Middle frontal gyrus (tissue), 1 donor: Measurements from ENCODE around the gene PLA2G12A.
A peak's percentile ranks its signal among the peaks of the same experiment; 100 is the strongest.

Experiments used
- DNase-seq: peaks from one replicate; pipeline ENCODE4 v3.0.0-alpha.2; 2015; ENCODE audit warnings: low spot score; ENCODE audit errors: extremely low spot score

Gene PLA2G12A

GRCh38 chr4:109729117-109729717, 653 bp downstream of the PLA2G12A start:
- no peak for DNase-seq

- no peak for DNase-seq
Observed at GRCh38 chr4:109728385-109728784, 1.5 kb downstream of the PLA2G12A start.

DNA sequence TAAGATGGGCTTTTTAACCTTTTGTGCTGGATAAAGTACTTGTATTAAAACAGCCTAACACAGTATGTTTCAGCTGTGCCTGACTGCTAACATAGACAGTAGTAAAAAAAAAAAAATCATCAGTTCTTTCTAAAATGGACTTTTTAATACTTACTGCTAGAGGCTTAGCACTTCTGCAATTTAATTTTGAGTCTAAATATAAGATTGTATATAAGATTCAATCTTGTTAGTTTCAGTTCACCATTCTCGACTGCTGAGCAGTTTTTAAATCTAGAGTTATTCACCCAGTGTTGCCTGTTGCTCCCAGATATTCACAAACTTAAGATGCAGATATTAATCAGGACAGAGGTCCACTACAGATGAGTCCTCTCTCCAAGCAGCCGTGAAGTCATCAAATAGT, 6.8 kb downstream of the PLA2G12A start:
- no peak for DNase-seq

- DNase-seq, result no peak
Observed at GRCh38 chr4:109722357-109722756, 7.5 kb downstream of the PLA2G12A start.

- no peak for DNase-seq
Observed at GRCh38 chr4:109721033-109721432, 8.8 kb downstream of the PLA2G12A start.

- no peak for DNase-seq
Observed at GRCh38 chr4:109719604-109720003, 10.3 kb downstream of the PLA2G12A start.

- DNase-seq, result no peak
Observed at GRCh38 chr4:109718759-109719158, 11.1 kb downstream of the PLA2G12A start.

DNA sequence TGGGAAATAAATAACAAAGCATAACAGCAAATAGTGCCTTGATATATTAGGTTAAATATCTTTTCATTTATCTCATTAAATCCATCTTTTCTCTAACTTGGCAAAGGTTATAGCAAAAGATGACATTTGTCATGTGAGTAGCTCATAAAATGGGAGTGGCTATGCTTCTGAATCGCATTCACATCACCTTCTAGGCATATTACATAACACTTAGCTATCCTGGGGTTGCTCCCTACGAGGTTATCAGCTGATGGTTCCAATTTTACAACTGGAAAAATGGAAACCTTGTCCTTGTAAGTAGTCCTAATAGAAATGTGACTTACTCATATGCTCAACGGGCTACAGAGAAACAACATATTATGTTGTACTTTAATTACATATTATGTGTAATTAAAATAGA, 16.4 kb downstream of the PLA2G12A start:
- no peak for DNase-seq

DNA sequence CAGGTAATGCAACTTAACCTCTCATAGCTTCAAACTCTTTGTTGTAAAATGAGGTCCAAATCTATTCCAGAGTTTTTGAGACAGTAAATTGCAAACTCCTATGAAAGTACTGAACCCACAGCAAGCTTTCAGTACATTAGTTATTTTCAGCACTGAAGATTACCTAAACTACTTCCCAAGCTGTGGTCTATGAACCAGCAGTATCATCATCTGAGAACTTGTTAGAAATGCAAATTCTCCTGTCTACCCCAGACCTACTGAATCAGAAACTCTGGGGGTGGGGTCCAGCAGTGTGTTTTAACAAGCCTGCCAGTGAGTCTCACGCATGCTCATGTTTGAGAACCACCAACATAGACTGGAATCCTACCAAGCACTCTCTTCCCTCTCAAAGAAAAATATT, 20.9 kb downstream of the PLA2G12A start:
- DNase-seq, result no peak

DNA sequence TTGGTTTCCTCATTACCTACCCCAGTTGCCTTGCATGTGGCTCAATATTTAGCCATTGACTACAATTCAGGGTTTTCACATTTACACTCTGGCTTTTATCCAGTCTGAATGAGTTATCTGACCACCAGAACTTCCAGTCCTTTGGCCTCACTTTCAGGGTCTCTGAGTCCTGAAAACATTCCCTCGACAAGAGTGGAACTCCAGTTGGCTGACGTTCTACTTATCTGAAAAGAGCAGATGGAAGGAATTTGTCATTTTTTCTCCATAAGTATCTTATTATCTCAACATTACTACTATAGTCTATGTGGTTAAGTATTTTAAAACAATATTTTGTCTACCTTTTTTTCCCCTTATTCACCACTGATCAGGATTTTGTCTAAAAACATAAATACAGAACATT, 21.4 kb downstream of the PLA2G12A start:
- no peak for DNase-seq

DNA sequence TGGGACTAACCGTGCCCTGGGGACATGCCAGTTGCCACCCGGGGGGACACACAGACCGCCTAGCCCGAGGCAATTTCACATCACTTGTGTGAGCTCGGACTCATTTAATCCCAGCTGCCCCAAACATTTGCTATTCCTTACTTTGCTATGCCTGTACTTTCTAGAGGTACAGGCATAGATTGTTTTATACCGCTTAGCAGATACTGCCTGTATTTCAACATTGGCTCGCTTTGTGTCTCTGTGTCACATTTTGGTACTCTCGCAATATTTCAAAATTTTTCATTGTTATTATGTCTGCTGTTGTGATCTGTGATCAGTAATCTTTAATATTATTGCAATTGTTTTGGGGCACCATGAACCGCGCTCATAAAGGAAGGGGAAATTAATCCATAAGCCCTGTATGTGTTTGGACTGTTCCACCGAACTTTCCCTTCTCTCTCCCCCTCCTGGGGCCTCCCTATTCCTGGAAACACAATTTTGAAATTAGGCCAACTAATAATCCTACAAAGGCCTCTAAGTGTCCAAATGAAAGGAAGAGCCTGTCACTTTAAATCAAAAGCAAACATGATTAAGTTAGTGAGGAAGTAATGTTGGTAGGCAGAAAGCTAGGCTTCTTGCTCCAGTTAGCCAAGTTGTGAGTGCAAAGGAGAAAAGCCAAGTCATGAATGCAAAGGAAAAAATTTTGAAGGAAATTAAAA, 26.1 kb downstream of the PLA2G12A start:
- no peak for DNase-seq

DNA sequence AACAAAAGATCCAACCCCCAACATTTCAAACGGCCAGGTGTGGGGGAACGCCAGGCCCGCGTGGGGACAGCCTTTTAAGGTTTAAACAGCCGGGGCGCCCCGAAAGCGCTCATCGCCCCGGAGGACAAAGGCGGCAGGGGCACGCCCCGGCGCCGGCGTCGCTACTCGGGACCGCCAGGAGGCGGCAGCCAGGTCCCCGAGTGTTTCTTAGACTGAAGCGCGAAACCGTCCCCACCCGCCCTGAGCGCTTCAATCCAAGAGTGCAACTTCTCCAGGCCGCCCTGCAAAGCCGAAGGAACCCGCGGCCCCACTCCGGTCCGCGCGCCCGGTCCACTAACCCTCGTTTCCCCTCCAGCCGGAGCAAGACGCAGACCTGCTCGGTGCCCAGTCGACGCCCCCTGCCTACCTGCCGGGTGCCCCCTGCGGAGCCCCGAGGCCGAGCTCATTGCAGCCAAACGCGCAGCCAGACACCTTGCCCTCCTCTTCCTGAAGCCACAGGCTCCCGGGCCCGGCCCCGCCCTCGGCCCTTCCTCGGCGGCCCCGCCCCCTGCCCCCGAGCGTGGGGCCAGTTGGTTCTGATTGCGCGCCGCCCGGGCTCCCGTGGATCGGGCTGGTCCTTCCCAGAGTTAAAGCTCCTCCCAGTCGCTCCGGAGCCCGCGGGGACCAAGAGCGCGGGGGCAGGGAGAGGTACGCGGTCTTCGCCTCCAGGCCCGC, 26.8 kb downstream of the PLA2G12A start, which contains the start of gene CASP6:
Gene CASP6 (minus strand): TSS at position 496 of the 714 bp plus-strand sequence. CDS start 50 bp downstream, at position 446.
- DNase-seq, result peak; percentile 29

DNA sequence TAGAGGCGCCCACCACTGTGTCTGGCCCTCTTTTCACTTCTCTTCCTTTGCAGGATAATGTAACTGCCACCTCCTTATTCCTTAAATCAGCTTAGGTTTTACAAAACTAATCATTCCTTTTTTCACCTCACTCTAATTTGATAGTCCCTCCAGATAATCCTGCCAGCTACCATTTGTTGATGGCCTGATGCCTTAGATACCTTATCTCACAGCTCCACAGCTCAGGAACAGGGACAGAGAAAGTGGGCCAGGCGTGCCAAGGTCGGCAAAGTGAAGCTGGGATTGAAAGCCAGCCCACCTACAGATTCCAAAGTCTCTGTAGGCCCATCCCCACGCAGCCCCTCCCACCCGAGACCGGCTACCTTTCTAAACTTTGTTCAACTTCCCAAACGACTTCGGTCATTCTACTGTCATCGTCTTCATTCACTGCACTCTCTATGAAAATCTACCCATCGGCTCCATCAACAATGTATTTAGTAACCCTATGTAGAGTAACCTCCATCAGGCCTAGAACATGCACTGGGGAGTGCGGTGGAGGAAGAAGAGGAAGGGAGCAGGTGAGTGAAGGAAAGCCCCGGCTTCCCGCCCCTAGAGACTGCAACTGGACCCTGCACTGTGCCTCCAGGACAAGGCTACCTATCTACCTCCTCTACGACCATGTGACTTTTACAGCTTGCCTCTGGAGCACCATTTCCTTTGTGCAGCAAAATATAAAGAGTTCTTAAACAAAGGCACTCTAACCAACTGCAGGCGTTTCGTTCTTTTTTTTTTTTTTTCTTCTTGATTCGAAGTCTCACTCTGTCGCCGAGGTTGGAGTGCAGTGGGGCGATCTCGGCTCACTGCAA, 28.1 kb downstream of the PLA2G12A start:
- DNase-seq, result no peak

DNA sequence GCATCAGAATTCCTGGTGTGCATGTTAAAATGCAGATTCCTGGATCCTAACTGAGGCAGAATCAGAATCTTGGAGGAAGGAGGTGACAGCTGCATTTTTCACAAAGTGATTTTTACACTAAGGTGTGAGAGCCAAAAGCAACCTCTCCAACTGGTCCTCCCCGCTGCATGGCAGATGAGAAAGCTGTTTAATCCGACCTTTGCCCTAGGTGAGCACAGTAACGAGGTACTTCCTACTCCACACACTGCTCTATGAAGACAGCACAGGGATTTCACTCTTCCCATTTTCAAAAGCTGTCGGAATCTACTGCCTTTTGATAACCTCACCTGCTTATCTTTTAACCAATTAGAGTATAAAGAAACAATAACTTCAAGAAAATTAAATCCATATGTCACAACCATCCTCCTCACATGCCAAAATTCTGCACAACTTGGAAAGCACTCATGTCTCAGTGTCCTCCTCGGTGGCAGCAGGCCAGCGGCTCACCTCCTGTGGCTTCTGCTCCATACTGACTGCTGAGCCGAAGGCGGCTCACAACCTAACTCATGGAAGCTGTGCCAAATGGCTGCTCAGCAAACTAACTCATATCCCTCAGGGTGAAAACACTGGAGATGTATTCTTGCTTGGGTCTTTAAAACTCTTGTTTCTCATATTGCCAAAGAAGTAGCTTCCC, 30.2 kb downstream of the PLA2G12A start:
- DNase-seq, result no peak

GRCh38 chr4:109698656-109699055, 31.2 kb downstream of the PLA2G12A start:
- DNase-seq, result no peak

GRCh38 chr4:109691411-109691920, 38.4 kb downstream of the PLA2G12A start:
- DNase-seq, result no peak

DNA sequence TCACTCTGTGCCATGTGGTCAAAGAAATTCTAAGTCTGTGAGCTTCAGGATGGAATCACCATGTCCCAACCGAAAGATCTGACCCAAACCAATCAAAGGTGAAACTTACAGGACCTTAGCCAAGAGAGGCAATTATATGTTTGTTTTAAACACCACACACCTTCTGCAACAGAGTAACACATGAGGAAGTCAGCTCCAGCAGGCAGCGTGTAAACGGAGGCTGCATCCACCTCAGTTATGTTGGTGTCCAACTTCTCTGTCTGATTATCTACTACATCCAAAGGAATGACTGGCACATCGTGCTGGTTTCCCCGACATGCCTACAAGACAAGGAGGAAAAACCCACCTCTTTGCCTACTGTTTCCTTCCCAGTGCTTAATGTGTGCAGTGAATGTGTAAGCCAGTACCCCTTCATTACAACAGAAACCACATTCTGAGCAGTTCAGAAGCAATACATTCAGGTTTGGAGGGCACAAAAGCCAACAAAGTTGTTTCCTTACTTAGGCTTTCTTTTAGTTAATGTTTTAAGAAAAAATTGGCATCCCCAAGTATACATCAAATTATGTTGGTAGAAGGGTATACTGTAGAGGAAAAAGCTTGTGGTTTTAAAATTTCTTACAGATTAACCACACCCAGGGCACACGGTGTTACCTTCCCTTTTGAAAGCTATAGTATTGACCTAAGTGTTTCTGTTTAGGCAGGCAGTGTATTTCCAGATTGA, 39.0 kb downstream of the PLA2G12A start:
- no peak for DNase-seq

- DNase-seq, result no peak
Observed at GRCh38 chr4:109684727-109685126, 45.1 kb downstream of the PLA2G12A start.

DNA sequence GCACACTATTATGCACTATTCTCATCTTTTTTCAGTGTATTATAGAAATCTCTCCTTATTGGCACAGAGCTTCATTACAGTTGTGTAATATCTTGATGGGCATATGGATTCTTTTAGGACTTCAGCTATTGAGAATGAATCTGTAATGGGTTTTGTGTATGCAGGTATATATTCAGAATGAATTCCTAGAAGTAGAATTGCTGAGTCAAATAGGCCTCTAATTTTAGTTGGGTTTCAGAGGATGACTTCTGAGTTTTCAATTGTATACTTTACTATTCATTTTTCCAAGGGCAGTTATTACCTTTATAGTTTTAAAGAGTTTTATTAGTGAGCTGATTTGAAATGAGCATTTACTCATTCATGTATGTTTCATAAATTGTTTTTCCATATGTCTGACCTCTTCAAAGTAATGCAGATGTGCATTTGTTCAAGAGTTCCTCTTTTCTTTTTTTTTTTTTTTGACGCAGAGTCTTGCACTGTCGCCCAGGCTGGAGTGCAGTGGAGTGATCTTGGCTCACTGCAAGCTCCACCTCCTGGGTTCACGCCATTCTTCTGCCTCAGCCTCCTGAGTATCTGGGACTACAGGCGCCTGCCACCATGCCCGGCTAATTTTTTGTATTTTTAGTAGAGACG, 46.1 kb downstream of the PLA2G12A start:
- DNase-seq, result no peak

DNA sequence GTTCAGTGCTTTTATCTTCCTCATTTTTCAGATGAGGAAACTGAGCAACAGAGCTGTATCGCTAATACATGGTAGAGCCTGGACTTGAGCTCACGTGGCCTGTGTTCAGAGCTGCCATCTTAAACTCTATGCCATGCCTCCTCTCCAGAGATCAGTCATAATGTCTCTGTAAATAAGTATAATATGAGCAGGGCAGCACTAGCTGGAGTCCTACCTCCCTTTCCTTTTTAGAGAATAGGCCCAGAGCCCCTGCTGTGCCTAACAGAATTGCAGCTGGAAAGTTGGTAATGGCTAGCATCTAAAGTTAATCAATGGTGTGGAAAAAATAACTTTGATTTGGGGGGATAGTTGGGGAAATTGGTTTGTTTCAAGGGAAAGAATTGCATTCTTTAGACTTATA, 47.0 kb downstream of the PLA2G12A start:
- no peak for DNase-seq
